Ishikawa (cell line): ENCODE results near the gene NSG1.

ENCODE experiments used
- CEBPB ChIP-seq: IDR thresholded peaks from 2 replicates; pipeline ENCODE4 v1.6.1; 2012
- CREB1 ChIP-seq: IDR thresholded peaks from 2 replicates; pipeline ENCODE4 v1.6.1; 2012; ENCODE audit warnings: low read depth
- EGR1 ChIP-seq: IDR thresholded peaks from 2 replicates; pipeline ENCODE4 v1.6.1; 2012
- EP300 ChIP-seq: IDR thresholded peaks from 2 replicates; pipeline ENCODE4 v1.6.1; 2012; ENCODE audit warnings: borderline replicate concordance
- FOXM1 ChIP-seq: IDR thresholded peaks from 2 replicates; pipeline ENCODE4 v1.6.1; 2012; ENCODE audit warnings: low read depth, borderline replicate concordance
- NFIC ChIP-seq: IDR thresholded peaks from 2 replicates; pipeline ENCODE4 v1.6.1; 2012
- RAD21 ChIP-seq: IDR thresholded peaks from 2 replicates; pipeline ENCODE4 v1.6.1; 2012; ENCODE audit warnings: low read depth
- TAF1 ChIP-seq: IDR thresholded peaks from 2 replicates; pipeline ENCODE4 v1.6.1; 2012; ENCODE audit warnings: low read depth, mild to moderate bottlenecking
- TCF12 ChIP-seq: IDR thresholded peaks from 2 replicates; pipeline ENCODE4 v1.6.1; 2012; ENCODE audit warnings: low read depth
- TEAD4 ChIP-seq: IDR thresholded peaks from 2 replicates; pipeline ENCODE4 v1.6.1; 2012
- YY1 ChIP-seq: IDR thresholded peaks from 2 replicates; pipeline ENCODE4 v1.6.1; 2012; ENCODE audit warnings: low read depth
- ZBTB7A ChIP-seq: IDR thresholded peaks from 2 replicates; pipeline ENCODE4 v1.6.1; 2012; ENCODE audit warnings: low read depth
- TF ChIP-seq, protein P1 (sequence below): IDR thresholded peaks from 2 replicates; pipeline ENCODE4 v1.6.1; 2012
- TF ChIP-seq, protein P2 (sequence below): IDR thresholded peaks from 2 replicates; pipeline ENCODE4 v1.6.1; 2012
- TF ChIP-seq, protein P3 (sequence below): IDR thresholded peaks from 2 replicates; pipeline ENCODE4 v1.6.1; 2012; ENCODE audit warnings: low read depth, mild to moderate bottlenecking

Gene NSG1

DNA sequence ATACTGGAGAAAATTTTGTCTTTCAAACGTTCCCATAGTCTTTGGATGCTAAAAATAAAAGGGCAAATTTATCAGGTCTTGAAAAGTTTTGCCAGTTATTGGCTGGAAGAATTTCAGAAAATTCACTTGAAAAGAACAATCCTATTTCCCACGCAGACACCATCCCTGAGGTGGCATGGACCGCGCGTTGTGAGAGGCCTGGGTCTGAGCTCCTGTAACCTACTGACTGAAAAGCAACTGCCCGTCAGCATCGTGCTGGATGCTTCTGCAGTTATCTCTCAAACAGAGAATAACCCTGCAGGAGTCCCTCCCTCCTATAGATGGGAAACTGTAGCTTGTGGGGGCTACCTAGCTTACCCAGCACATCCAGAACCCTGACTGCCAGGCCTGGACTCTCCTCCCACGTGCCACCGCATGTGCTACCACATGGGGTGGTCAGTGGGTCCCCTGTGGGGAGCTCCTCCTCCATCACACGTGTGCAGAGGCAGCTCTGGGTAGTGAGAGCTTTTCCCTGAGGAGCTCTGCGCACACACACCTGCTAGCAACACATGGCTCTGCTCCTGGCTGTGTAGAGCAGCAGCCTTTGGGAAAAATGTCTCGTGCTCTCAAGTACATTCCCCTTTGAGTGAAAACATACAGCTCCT is 36.1 kb downstream of the NSG1 start:
- TF ChIP-seq TCF12 (no peak), EP300 (no peak), CEBPB (no peak), EGR1 (no peak), ZBTB7A (no peak), FOXM1 (no peak), NFIC (no peak)
- TF ChIP-seq, protein P1, sequence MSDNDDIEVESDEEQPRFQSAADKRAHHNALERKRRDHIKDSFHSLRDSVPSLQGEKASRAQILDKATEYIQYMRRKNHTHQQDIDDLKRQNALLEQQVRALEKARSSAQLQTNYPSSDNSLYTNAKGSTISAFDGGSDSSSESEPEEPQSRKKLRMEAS = no peak
- TF ChIP-seq, protein P2, sequence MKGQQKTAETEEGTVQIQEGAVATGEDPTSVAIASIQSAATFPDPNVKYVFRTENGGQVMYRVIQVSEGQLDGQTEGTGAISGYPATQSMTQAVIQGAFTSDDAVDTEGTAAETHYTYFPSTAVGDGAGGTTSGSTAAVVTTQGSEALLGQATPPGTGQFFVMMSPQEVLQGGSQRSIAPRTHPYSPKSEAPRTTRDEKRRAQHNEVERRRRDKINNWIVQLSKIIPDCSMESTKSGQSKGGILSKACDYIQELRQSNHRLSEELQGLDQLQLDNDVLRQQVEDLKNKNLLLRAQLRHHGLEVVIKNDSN = no peak
- TF ChIP-seq, protein P3, sequence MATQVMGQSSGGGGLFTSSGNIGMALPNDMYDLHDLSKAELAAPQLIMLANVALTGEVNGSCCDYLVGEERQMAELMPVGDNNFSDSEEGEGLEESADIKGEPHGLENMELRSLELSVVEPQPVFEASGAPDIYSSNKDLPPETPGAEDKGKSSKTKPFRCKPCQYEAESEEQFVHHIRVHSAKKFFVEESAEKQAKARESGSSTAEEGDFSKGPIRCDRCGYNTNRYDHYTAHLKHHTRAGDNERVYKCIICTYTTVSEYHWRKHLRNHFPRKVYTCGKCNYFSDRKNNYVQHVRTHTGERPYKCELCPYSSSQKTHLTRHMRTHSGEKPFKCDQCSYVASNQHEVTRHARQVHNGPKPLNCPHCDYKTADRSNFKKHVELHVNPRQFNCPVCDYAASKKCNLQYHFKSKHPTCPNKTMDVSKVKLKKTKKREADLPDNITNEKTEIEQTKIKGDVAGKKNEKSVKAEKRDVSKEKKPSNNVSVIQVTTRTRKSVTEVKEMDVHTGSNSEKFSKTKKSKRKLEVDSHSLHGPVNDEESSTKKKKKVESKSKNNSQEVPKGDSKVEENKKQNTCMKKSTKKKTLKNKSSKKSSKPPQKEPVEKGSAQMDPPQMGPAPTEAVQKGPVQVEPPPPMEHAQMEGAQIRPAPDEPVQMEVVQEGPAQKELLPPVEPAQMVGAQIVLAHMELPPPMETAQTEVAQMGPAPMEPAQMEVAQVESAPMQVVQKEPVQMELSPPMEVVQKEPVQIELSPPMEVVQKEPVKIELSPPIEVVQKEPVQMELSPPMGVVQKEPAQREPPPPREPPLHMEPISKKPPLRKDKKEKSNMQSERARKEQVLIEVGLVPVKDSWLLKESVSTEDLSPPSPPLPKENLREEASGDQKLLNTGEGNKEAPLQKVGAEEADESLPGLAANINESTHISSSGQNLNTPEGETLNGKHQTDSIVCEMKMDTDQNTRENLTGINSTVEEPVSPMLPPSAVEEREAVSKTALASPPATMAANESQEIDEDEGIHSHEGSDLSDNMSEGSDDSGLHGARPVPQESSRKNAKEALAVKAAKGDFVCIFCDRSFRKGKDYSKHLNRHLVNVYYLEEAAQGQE = no peak

DNA sequence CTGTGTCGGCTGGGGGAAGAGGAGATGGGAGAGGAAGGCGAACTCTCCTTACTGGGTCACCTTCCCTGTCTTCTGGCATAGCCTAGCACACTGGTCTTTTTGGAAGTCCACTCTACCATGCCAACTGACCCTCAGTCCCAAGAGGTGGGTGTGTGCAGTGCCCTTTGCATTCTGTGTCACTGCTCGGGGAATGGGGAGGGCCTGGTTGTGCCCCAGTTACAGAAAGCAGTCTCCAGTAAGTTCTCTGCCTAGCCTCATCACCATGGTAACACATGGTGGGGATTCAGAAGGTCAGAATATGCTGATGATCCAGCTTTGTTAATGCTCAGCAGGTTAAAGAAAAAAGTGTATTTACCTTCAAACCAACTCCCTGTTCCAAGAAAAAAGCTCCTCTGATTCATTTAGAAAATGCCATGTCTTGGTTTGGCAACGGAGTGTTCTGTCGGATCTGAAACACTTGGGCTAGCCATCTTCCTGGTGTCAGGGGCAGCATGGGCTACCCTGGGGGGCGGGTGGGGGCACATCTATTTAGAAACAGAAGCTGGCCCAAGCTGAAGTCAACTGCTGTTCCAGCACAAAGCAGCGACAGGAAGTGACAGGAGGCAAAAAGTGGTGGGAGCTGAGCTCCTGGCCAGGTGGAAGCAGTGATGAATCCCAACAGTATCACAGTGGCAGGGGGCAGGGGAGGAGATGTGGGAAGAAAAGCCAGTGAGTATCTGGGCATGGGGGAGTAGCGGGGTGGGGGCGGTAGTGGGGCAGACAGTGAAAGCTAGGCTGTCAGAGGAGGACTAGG is 37.0 kb downstream of the NSG1 start:
- no peak for TF ChIP-seq YY1
- no peak for TF ChIP-seq EGR1

DNA sequence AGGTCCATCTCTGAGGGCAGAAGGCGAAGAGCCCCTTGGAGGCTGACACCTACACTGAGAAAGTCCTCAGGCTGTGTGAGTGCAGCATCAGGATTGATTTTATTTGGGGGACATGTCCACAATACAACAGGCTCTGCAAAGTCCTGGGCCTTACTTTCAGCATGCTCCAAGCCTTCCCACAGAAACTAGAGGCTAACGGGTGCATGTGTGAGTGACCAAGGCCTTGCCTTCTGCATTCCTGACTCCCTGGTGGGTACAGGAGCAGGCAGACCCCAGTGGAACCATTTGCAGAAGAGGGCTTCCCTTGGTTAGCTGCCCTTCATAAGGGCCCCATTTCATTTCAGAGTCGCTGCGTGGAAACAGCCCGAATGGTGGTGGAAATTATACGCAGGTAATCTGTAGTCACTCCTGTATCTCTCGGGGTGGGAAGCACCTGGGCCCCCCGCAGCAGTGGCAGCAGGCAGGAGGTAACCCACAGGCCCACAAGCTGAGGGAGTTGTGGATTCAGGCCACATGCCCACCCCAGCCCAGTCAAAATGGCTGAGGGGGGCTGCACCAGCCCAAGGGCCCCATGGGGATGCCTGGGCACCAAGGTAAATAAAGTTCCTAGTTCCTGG is 37.7 kb downstream of the NSG1 start:
- no peak for TF ChIP-seq TAF1
- no peak for TF ChIP-seq FOXM1
- TF ChIP-seq CREB1 = no peak
- no peak for TF ChIP-seq TCF12
- TF ChIP-seq EGR1 = no peak
- no peak for TF ChIP-seq CEBPB
- no peak for TF ChIP-seq NFIC
- no peak for TF ChIP-seq YY1
- TF ChIP-seq, protein P3 = no peak
- TF ChIP-seq ZBTB7A = no peak
- no peak for TF ChIP-seq RAD21
- TF ChIP-seq, protein P1 = no peak

DNA sequence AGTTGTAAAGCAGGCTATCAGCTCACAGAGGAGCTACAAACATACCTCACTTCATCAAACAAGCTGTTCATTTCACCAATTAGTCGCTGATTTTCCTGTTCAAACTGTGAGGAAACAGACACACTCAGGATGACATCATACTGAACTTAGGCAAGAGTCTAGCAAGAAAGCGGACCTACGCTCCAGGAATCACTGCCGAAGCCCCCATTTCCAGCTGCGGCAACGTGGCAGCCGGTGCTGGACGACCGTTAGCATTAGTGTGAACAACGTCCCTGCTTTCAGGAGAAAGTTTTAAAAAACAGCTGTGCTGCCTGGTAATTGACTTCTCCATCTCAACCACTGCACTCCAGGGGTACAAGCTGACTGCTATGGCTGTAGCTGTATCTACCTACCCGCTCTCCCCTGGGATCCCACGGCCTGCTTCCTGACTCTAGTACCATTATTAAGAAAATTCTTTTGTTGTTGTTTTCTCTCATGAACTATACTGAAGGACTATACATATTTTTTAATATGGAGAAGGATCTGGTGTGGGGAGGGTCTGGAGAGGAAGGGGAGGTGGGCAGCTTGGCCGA is 38.3 kb downstream of the NSG1 start:
- TF ChIP-seq TCF12 (no peak), ZBTB7A (no peak), TAF1 (no peak), YY1 (no peak), CEBPB (no peak), TEAD4 (no peak), RAD21 (no peak), EGR1 (no peak), EP300 (no peak)
- TF ChIP-seq, protein P2 = no peak
- TF ChIP-seq, protein P1 = no peak

DNA sequence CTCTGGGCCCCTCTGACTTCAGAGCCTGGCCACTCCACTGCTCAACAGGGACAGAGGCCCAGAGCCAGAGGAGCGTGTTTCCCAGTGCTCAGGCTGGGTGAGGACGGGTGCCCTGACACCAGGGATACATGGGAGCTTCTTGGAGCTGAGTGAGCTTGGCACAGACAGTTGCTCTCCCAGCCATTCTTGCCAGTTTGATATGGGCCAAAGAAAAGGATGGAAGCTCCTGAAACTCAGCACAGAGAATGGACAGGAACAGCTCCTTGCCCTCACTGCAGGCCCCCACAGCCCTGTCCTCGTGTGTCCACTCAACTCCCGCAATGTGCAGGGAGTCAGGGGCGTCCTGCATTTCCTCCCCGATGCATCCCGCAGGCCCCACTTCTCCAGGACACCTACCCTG is 38.8 kb downstream of the NSG1 start:
- no peak for TF ChIP-seq YY1
- no peak for TF ChIP-seq CREB1
- no peak for TF ChIP-seq ZBTB7A
- no peak for TF ChIP-seq EP300
- TF ChIP-seq, protein P3 = no peak
- no peak for TF ChIP-seq TEAD4
- TF ChIP-seq FOXM1 = no peak
- no peak for TF ChIP-seq NFIC
- TF ChIP-seq RAD21 = no peak
- no peak for TF ChIP-seq CEBPB
- TF ChIP-seq TAF1 = no peak
- TF ChIP-seq, protein P1 = no peak
- TF ChIP-seq EGR1 = no peak
- TF ChIP-seq, protein P2 = no peak
- TF ChIP-seq TCF12 = no peak
